Calu3 (cell line): ENCODE measurements around the gene C1QTNF2. TPM values are rescaled to one million over a fixed set of nuclear protein-coding genes. Genes with fewer than 3 reads are reported as not detected.

Experiments used
- BruUV-seq: library from RNA; stranded (reverse); fragments of 400-500 nt; replicated peaks from 2 replicates; lab custom pipeline; 2021; lab: Mats Ljungman, UMichigan
- CTCF ChIA-PET: fragments of 300-600 bp; sonication (Branson Sonifier 250); formaldehyde crosslinking; loops from one replicate; lab custom pipeline; 2022; ENCODE audit warnings: antibody characterized with exemption; lab: Charles Lee
- DNase-seq: peaks from one replicate; pipeline ENCODE4 v3.0.0; 2022
- H3K27ac Mint-ChIP-seq: one replicate; pipeline ENCODE4 v1.8.0; 2022; ENCODE audit warnings: mixed read lengths; ENCODE audit not compliant: unreplicated experiment
- H3K27me3 Mint-ChIP-seq: one replicate; pipeline ENCODE4 v1.8.0; 2022; ENCODE audit warnings: mixed read lengths; ENCODE audit not compliant: unreplicated experiment
- H3K36me3 Mint-ChIP-seq: one replicate; pipeline ENCODE4 v1.8.0; 2022; ENCODE audit warnings: mild to moderate bottlenecking, moderate library complexity, mixed read lengths; ENCODE audit not compliant: insufficient read depth, unreplicated experiment
- H3K4me1 Mint-ChIP-seq: one replicate; pipeline ENCODE4 v1.8.0; 2022; ENCODE audit warnings: mild to moderate bottlenecking, low read depth, mixed read lengths; ENCODE audit not compliant: unreplicated experiment
- H3K4me3 Mint-ChIP-seq: one replicate; pipeline ENCODE4 v1.8.0; 2022; ENCODE audit warnings: mild to moderate bottlenecking, low read depth, moderate library complexity, mixed read lengths; ENCODE audit not compliant: unreplicated experiment
- H3K9me3 Mint-ChIP-seq: one replicate; pipeline ENCODE4 v1.8.0; 2022; ENCODE audit warnings: low read depth, mixed read lengths; ENCODE audit not compliant: unreplicated experiment
- intact Hi-C: fragments of 100-400 bp; cut with micrococcal nuclease; formaldehyde crosslinking; loops from one replicate; pipeline ENCODE4 v1.10.0; 2022; ENCODE audit not compliant: unreplicated experiment
- total RNA-seq: library from RNA; stranded (reverse); gene quantifications from 2 replicates; pipeline ENCODE4 v1.2.3, GENCODE V29; 2022
- TF ChIP-seq, protein P1 (sequence below): fragments of 200-600 bp; IDR thresholded peaks from one replicate; pipeline ENCODE4 v1.8.0; 2022; ENCODE audit warnings: antibody characterized with exemption; ENCODE audit not compliant: unreplicated experiment

The C1QTNF2 gene
- total RNA-seq, 1 experiment from 2014 or later = not detected

DNA sequence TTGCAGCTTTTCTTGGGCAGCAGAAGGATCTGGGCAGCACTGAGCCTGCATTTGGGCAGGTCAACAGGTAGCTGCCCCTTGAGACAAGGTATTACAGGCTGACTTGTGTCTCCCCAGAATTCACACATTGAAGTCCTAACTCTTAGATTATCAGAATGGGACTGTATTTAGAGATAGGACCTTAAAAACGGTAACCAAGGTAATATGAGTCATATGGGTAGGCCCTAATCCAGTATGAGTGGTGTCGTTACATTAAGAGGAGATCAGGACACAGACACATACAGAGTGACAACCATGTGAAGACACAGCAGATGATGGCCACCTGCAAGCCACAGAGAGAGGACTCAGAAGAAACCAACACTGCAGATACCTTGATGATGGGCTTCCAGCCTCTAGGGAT is 3.2 kb downstream of the C1QTNF2 start:
- intact Hi-C loops = no loop called here
- peaks cover 9% of the 10 kb centered on the region for H3K4me1 Mint-ChIP-seq
- DNase-seq = no peak
- H3K36me3 Mint-ChIP-seq = peaks cover 6% of the 10 kb centered on the region
- no peak overlapping the region for H3K4me3 Mint-ChIP-seq
- H3K27me3 Mint-ChIP-seq = peaks cover 50% of the 10 kb centered on the region
- TF ChIP-seq, protein P1, sequence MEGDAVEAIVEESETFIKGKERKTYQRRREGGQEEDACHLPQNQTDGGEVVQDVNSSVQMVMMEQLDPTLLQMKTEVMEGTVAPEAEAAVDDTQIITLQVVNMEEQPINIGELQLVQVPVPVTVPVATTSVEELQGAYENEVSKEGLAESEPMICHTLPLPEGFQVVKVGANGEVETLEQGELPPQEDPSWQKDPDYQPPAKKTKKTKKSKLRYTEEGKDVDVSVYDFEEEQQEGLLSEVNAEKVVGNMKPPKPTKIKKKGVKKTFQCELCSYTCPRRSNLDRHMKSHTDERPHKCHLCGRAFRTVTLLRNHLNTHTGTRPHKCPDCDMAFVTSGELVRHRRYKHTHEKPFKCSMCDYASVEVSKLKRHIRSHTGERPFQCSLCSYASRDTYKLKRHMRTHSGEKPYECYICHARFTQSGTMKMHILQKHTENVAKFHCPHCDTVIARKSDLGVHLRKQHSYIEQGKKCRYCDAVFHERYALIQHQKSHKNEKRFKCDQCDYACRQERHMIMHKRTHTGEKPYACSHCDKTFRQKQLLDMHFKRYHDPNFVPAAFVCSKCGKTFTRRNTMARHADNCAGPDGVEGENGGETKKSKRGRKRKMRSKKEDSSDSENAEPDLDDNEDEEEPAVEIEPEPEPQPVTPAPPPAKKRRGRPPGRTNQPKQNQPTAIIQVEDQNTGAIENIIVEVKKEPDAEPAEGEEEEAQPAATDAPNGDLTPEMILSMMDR = no peak
- CTCF ChIA-PET = interaction anchor here (0.7 to 1.1 kb wide), 3 partner anchors 55 to 1372 kb away, joined by 3 read pairs; partner anchors contain the start of gene CCNJL
- no peak overlapping the region for H3K27ac Mint-ChIP-seq
- BruUV-seq = no TSS peak
- H3K9me3 Mint-ChIP-seq = peaks cover 2% of the 10 kb centered on the region

DNA sequence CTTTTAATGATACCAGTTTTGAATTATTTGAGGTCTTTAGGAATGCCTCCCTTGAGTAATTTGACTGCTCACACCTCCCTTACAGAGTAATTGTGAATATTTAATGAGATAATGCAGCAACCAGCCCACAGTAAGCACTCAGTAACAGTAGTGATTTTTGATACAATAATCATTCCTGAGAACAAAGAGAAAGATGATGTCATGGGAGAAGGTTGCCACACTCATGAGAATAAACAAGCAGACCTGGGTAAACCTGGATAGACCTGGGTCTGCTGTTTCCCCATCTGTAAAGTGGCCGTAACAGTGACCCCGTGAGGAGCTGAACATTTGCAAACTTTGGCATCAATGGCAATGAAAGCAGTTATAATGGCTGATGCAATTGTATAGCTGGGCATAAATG is 4.2 kb downstream of the C1QTNF2 start:
- no peak overlapping the region for H3K27ac Mint-ChIP-seq

DNA sequence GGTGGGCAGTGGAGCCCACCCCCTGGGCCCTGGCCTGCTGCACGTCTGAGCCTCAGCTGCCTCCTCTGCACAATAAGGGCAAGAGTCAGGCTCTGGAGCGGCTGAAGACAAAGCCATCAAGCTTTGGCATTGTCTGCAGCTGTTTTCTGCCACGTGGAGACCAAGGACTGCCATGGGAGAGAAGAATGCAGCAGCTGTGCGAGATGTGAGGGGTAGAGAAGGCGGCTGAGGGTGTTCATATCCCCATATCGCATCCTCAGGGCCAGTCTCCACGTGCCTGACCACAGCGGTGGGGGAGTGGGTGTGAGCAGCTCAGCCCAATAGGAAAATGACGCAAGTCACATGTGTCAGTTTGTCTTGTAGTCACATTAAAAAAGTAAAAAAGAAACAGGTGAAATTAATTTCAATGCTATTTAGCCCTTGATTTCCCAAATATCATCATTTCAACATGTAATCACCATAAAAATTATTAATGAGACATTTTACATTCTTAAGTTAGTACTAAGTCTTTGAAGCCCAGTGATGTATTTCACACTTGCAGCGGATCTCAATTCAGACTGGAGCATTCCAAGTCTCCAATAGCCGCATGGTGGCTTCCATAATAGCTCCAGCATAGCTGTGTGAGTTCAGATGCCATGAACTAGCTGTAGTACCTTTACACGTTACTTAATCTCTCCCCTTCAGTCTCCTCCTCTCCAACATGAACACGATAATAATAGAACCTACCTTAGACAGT is 6.6 kb downstream of the C1QTNF2 start:
- no peak for DNase-seq
- Mint-ChIP-seq H3K27ac (no peak overlapping the region), H3K36me3 (no peaks in the 10 kb centered on the region), H3K27me3 (peaks cover 35% of the 10 kb centered on the region), H3K4me1 (no peaks in the 10 kb centered on the region), H3K9me3 (no peaks in the 10 kb centered on the region), H3K4me3 (no peak overlapping the region)
- CTCF ChIA-PET = no interaction called here
- TF ChIP-seq, protein P1 = no peak
- no TSS peak for BruUV-seq
- intact Hi-C loops = no loop called here

More for the DNA sequence above, 4.2 kb downstream of the C1QTNF2 start:
- H3K4me1 Mint-ChIP-seq = peaks cover 9% of the 10 kb centered on the region
- peaks cover 2% of the 10 kb centered on the region for H3K9me3 Mint-ChIP-seq
- no TSS peak for BruUV-seq
- peaks cover 40% of the 10 kb centered on the region for H3K27me3 Mint-ChIP-seq
- CTCF ChIA-PET = no interaction called here
- no peak for DNase-seq
- peaks cover 6% of the 10 kb centered on the region for H3K36me3 Mint-ChIP-seq
- intact Hi-C loops = no loop called here
- TF ChIP-seq, protein P1 = no peak
- H3K4me3 Mint-ChIP-seq = no peak overlapping the region

DNA sequence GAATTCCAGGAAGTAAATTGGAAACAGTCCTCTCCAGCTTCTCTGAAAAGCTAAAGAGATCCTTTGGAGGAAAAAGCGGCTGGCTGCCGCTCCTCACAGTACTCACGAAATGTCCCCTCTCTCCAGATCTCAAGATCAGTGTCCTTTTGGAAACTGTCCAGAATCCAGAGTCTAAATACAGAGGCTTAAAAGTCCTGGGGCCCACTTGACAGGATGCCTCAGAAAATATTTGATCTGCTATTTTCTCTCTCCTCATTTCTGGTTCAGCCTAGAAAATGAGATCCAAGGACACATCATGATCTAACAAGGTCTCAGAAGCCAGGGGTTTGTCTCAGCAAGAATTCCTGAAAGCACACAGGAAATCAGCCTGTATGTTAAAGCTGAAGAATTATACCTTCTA is 7.2 kb downstream of the C1QTNF2 start:
- no peak overlapping the region for H3K27ac Mint-ChIP-seq
- H3K4me3 Mint-ChIP-seq = no peak overlapping the region
- CTCF ChIA-PET = interaction anchor here (0.9 kb wide), 1 partner anchor 282 kb away, joined by 3 read pairs; no protein-coding TSS in a partner anchor
- BruUV-seq = no TSS peak
- DNase-seq = no peak
- peaks cover 30% of the 10 kb centered on the region for H3K27me3 Mint-ChIP-seq
- H3K36me3 Mint-ChIP-seq = no peaks in the 10 kb centered on the region
- intact Hi-C loops = no loop called here
- TF ChIP-seq, protein P1 = no peak
- H3K9me3 Mint-ChIP-seq = no peaks in the 10 kb centered on the region
- no peaks in the 10 kb centered on the region for H3K4me1 Mint-ChIP-seq
